Medulla oblongata (tissue), 1 donor: ENCODE results near the gene UST.
"Not testable (repeated sequence)": the region's sequence is repeated elsewhere in the genome, so short reads cannot be mapped to it uniquely, and the experiment has no call there.

Experiments
- DNase-seq: peaks from one replicate; pipeline ENCODE4 v3.0.0-alpha.2; 2015; ENCODE audit errors: extremely low spot score

The UST gene

GRCh38 chr6:148973538-148974208 lies 226.8 kb downstream of the UST start:
- peak; percentile 62 for DNase-seq

- no peak for DNase-seq
These were observed 227.5 kb downstream of the UST start for GRCh38 chr6:148974351-148974750.

GRCh38 chr6:148978298-148978697 lies 231.5 kb downstream of the UST start:
- DNase-seq = not testable (repeated sequence)

GRCh38 chr6:148979014-148979901 lies 232.4 kb downstream of the UST start:
- DNase-seq = no peak

GRCh38 chr6:148980234-148980633 lies 233.4 kb downstream of the UST start:
- DNase-seq = no peak

- DNase-seq = no peak
These were observed 234.7 kb downstream of the UST start for GRCh38 chr6:148981515-148981914.

GRCh38 chr6:148983101-148983761 lies 236.4 kb downstream of the UST start:
- no peak for DNase-seq

GRCh38 chr6:148983966-148984365 lies 237.1 kb downstream of the UST start:
- no peak for DNase-seq

- no peak for DNase-seq
These were observed 237.8 kb downstream of the UST start for GRCh38 chr6:148984531-148985056.

GRCh38 chr6:148985499-148985898 lies 238.7 kb downstream of the UST start:
- no peak for DNase-seq

- no peak for DNase-seq
These were observed 239.8 kb downstream of the UST start for GRCh38 chr6:148986608-148987007.

GRCh38 chr6:148987982-148988381 lies 241.2 kb downstream of the UST start:
- no peak for DNase-seq

GRCh38 chr6:148989585-148989984 lies 242.8 kb downstream of the UST start:
- peak; percentile 33 for DNase-seq

- no peak for DNase-seq
These were observed 243.6 kb downstream of the UST start for GRCh38 chr6:148990403-148990802.

- no peak for DNase-seq
These were observed 250.0 kb downstream of the UST start for GRCh38 chr6:148996815-148997214.

GRCh38 chr6:148997865-148998264 lies 251.0 kb downstream of the UST start:
- DNase-seq = no peak

- DNase-seq = no peak
These were observed 251.9 kb downstream of the UST start for GRCh38 chr6:148998704-148999103.

- no peak for DNase-seq
These were observed 252.7 kb downstream of the UST start for GRCh38 chr6:148999501-148999900.

- peak; percentile 69 for DNase-seq
These were observed 253.2 kb downstream of the UST start for GRCh38 chr6:148999929-149000468.

GRCh38 chr6:149001422-149001821 lies 254.6 kb downstream of the UST start:
- no peak for DNase-seq

GRCh38 chr6:149003560-149003959 lies 256.7 kb downstream of the UST start:
- no peak for DNase-seq

- no peak for DNase-seq
These were observed 257.8 kb downstream of the UST start for GRCh38 chr6:149004664-149005063.
